Stomach (tissue), 4 donors: ENCODE results near the gene KRTAP19-8.

Source experiments
- CTCF ChIP-seq, 7 experiments: fragments of 450-650 bp in 4 of 7; fragments of 200-600 bp in 3 of 7; sonication (generic) in 3 of 7; IDR thresholded peaks; one replicate each; pipeline ENCODE4 v1.5.1; 2016 to 2019; ENCODE audit warnings: antibody characterized with exemption in 7 of 7, control low read depth in 2 of 7, mild to moderate bottlenecking in 1 of 7
- POLR2A ChIP-seq, 4 donors: fragments of 450-650 bp; IDR thresholded peaks; one replicate each; pipeline ENCODE4 v1.6.1; 2016; ENCODE audit warnings: antibody characterized with exemption in 4 of 4, control low read depth in 2 of 4, mild to moderate bottlenecking in 1 of 4, moderate library complexity in 1 of 4
- POLR2AphosphoS5 ChIP-seq, 3 donors: sonication (generic); formaldehyde crosslinking; IDR thresholded peaks; one replicate each; pipeline ENCODE4 v1.6.1; 2016; ENCODE audit warnings: antibody characterized with exemption in 3 of 3

DNA sequence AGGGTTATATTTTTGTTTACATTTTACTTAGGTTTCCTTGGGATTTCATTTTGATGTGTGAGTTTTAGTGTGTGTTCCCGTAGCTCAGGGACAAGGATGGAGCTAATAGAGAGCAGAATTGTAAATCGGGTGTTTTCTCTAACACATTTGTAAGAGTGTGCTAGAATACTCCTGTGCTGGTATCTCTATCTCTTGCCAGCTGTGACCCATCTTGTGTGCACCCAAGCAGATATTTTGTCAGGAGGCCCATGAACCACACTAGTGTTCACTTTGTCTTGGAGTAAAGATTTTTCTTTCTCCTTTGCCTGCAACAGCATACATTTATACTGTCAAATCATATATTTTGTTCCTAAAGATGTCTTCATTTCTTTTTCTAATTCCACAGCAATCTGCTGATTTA is 23.4 kb downstream of the KRTAP19-8 start:
- no peak for TF ChIP-seq POLR2AphosphoS5 (IDR thresholded peaks at IDR 0.05)
- no peak for TF ChIP-seq CTCF (IDR thresholded peaks at IDR 0.05)
- no peak for TF ChIP-seq POLR2A (IDR thresholded peaks at IDR 0.05)
